HG03469 (cell line): ENCODE data around the gene FOXN4.

Experiments used
- ATAC-seq: cut with Tn5 transposase; IDR thresholded peaks from one replicate; pipeline ENCODE4 v1.9.1; 2021; ENCODE audit warnings: mild to moderate bottlenecking, moderate library complexity, moderate number of reproducible peaks; ENCODE audit not compliant: unreplicated experiment

Gene FOXN4

GRCh38 chr12:109284392-109284791 is 24.7 kb downstream of the FOXN4 start:
- no peak for ATAC-seq

DNA sequence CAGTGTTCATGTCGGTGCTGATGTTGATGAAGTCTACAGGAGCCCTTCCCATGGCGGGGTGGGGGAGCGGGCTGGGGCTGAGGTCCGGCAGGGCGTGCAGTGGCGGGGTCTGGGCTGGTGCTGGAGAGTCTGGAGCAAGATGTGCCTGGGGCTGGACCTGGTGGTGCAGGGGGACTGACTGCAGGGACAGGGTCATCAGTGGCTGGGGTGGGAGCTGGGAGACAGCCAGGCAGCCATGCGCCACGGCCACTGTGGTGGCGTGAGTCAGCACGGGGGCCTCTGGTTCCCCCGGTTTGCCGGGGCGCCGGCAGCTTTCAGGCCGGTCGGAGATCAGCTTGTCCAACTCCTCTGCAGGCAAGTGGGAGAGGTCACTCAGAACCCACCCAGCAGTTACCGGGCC is 27.6 kb downstream of the FOXN4 start:
- ATAC-seq = no peak

- no peak for ATAC-seq
Measured at GRCh38 chr12:109279525-109279924, 29.6 kb downstream of the FOXN4 start.

- ATAC-seq = no peak
Measured at GRCh38 chr12:109278912-109279311, 30.2 kb downstream of the FOXN4 start.

- ATAC-seq = no peak
Measured at GRCh38 chr12:109277899-109278762, 31.0 kb downstream of the FOXN4 start.

DNA sequence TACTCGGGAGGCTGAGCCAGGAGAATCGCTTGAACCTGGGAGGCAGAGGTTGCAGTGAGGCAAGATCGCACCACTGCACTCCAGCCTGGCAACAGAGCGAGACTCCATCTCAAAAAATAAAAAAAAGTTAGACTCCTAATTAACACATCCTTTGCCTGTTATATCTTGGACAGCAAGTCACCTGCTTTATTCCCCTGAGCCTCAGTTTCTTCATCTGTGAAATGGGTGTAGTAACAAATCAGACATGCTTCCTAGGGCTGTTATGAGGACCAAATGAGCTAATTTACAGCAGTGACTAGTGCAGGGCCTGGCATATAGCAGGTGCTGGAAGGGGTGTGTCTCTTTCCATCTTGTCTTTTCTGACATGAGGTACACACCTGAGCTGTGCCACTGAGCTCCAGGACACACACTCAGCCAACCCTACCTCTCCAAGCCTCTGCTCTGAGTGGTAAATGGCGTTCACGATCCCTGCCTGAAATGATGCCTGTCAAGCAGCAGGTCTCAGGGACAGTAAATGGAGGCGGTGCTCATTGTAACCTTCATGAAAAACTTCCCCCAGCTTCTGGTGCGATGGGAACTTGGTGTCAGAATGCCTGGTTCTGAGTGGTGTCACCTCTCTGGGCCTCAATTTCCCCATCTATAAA is 31.7 kb downstream of the FOXN4 start:
- ATAC-seq = no peak

DNA sequence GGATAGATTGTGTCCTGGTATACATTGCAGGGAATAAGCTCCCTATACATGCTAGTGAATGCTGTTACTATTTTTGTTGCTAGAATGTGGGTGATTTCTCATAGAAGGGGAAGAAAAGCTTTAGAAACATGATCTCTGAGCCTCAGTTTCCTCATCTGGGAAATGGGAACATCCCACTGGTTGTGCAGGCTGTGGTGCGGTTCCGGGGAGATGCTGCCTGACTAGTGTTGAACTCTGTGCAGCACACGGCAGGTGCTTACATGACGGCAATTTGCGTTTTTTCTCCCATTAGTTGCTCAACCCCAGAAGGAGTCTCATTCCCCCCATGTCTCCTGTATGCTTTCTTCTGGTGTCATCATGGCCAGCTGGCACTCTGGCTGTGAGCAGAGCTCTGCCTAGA is 32.9 kb downstream of the FOXN4 start:
- ATAC-seq = no peak

DNA sequence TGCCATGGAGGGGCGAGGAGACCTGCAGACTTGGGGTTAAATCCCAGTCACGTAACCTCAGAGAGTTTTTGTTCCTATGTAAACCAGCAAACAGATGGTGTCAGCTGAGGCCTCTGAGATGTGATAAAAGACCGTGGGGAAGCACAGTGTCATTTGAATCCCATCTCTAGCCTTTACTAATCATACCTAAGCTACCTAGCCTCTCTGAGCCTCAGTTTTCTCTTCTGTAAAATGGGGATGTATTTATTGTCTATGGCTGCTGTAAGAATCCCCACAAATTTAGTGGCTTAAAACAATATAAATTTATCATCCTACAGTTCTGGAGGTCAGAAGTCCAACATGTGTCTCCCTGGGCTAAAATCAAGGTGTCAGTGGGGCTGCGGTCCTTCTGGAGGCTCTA is 33.9 kb downstream of the FOXN4 start:
- ATAC-seq = no peak

GRCh38 chr12:109274381-109274780 is 34.7 kb downstream of the FOXN4 start:
- ATAC-seq = no peak

DNA sequence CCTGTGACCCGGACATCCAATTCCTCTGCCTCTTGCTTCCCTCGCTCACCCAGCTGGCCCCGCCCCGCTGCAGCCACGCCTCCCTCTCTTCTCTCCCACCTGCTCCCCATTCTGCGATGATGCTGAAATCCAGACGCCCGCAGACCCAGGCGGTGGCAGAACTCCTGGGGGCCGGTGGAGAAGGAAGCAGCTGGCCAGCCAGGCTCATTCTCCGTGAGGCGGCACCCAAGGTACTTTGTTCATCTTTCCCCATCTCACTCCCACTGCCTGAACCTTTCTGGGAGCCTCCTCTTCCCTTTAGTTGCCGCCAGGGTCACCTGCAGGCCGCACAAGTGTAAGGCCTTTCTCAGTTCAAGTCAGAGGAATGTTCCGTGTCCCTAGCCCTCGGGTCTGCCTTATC is 35.7 kb downstream of the FOXN4 start:
- ATAC-seq = no peak

DNA sequence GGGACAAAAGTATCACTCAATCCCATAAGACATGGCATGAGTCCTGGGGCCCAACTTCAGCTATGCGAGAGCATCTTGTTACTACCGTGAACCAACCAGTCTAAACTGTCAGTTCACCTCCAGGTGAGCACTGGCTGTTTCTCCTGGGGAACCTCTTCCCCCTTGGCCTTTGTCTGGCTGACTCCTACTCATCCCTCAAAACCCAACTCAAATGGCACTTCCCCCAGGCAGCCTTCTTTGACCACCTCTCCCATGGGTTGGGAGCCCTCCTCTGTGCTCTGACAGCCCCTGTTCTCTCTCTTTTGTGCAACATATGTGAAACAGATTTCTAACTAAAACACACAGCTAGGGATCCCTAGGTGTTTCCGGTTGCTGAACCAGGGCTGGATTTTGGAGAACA is 37.7 kb downstream of the FOXN4 start:
- ATAC-seq = no peak

DNA sequence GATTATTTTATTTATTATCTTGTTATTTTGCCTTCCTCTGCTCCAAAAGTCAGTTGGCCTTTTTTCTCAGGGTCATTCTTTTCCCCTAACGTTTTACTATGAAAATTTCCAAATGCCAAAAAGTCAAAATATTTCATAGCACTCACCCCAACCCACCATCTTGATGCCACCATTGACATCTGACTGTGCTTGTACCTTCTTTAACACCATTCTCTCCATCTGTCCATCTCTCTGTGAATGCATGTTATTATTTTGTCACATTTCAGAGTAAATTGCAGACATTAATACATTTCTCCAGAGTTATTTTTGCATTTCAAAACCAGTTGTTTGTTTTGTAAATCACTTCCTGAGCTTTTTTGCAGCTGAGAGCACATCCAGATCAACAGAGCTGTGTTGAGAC is 38.6 kb downstream of the FOXN4 start:
- no peak for ATAC-seq

- ATAC-seq = no peak
Measured at GRCh38 chr12:109269428-109269827, 39.7 kb downstream of the FOXN4 start.

GRCh38 chr12:109268896-109269295 is 40.2 kb downstream of the FOXN4 start:
- no peak for ATAC-seq

GRCh38 chr12:109267361-109267760 is 41.7 kb downstream of the FOXN4 start:
- ATAC-seq = no peak

DNA sequence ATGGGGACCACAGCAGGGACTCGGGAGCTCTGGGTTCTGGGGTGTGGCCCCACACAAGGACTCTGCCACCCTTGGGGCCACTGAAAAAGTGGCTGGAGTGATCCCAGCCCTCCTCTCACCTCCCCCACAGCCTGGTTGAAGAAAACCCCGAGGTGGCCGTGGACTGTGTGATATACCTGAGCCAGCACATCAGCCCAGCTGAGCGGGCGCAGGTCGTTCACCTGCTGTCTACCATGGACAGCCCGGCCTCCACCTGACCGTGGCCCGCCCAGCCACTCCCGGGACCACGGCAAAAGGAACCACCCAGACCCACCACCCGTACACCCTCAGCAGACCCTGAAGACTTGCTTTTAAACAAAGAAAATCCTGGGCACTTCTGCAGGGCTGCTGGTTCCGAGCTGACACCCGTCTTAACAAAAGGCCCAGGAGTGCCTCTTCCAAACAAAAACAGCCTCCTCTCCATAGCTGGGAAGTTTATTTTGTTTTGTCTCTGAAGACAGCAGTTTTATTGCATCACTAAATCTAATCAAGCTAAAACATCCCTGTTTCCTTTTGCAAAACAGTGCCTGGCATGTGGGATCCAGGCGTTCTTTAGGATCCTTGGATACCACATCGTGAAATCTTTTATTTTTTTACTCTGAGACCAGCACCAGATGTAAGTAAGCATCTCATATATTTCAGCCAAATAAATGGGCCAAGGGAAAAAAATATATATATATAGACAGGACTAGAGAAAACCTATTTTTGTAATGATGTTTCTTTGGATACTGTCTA is 42.8 kb downstream of the FOXN4 start:
- ATAC-seq = no peak

GRCh38 chr12:109264943-109265650 is 44.0 kb downstream of the FOXN4 start:
- no peak for ATAC-seq

- no peak for ATAC-seq
Measured at GRCh38 chr12:109264095-109264942, 44.8 kb downstream of the FOXN4 start.

DNA sequence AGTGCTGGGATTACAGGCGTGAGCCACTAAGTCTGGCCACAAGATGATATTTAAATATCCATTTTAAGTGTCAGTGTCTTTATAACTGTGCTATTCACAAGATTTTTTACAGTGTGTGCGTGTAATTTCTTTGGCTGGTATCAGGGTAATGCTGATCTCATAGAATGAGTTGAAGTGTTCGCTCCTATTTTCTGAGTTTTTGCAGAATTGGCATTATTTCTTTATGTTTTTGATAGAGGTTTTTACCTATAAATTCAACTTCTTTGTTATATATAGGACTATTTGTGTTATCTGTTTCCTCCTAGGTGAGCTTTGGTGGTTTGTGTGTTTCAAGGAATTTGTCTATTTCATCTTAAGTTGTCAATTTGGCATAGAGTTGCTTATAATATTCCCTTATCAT is 45.6 kb downstream of the FOXN4 start:
- no peak for ATAC-seq

- no peak for ATAC-seq
Measured at GRCh38 chr12:109261939-109262338, 47.1 kb downstream of the FOXN4 start.
